ENCODE data around the gene MAP1B.

DNA sequence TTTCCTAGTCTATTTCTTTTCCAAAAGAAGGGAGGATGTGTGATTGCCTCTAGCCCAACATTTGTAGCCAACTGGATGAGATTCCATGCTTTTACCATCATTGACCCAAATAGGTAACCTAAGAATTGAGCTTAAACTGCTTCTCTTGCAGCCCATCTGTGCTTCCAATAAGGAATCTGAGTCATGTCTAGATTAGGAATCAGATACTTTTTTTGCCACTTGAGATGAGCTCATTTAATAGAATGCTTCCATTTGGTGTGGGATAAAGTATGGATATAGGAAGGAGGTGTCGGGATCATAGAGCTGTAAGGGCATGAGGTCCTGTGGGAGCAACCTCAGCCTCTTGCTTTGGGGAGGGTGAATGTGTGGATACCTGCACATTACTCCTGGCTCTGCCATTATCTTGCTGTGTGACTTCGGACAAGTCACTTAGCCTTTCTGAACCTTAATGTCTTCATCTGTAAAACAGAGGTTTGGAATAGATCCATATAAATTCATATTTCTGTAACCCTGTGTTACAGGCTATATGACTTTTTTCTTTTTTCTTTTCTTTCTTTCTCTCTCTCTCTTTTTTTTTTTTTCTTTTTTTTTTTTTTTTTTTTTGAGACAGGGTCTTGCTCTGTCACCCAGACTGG is 56.2 kb downstream of the MAP1B start:
- TF ChIP-seq, protein P1, sequence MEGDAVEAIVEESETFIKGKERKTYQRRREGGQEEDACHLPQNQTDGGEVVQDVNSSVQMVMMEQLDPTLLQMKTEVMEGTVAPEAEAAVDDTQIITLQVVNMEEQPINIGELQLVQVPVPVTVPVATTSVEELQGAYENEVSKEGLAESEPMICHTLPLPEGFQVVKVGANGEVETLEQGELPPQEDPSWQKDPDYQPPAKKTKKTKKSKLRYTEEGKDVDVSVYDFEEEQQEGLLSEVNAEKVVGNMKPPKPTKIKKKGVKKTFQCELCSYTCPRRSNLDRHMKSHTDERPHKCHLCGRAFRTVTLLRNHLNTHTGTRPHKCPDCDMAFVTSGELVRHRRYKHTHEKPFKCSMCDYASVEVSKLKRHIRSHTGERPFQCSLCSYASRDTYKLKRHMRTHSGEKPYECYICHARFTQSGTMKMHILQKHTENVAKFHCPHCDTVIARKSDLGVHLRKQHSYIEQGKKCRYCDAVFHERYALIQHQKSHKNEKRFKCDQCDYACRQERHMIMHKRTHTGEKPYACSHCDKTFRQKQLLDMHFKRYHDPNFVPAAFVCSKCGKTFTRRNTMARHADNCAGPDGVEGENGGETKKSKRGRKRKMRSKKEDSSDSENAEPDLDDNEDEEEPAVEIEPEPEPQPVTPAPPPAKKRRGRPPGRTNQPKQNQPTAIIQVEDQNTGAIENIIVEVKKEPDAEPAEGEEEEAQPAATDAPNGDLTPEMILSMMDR (optimal IDR thresholded peaks at IDR 0.05 in 1 of 3, IDR thresholded peaks at IDR 0.05 in 1 of 3, conservative IDR thresholded peaks at IDR 0.05 in 1 of 3; ENCODE audit: extremely low read depth in 1 of 3, insufficient read depth in 2 of 3, low read length in 3 of 3), result no peak
- no peak for TF ChIP-seq EZH2 (IDR thresholded peaks at IDR 0.05; ENCODE audit: low read length)
